WTC11 (cell line): ENCODE data around the gene ITPK1. TPM values are rescaled to one million over a fixed set of nuclear protein-coding genes. Genes with fewer than 3 reads are reported as not detected.

Experiments used
- ATAC-seq: fragments of 200-7000 bp; cut with Tn5 transposase; 2 replicates; pipeline ENCODE4 v1.10.0; 2021; ENCODE audit warnings: mild to moderate bottlenecking, moderate library complexity
- CTCF ChIA-PET: fragments of 300-600 bp; sonication (Branson Sonifier 250); formaldehyde crosslinking; loops from one replicate; lab custom pipeline; 2021; ENCODE audit warnings: antibody characterized with exemption; lab: Charles Lee
- POLR2A ChIA-PET: fragments of 350-600 bp; sonication (Branson Sonifier 250); formaldehyde crosslinking; loops from one replicate; lab custom pipeline; 2021; ENCODE audit warnings: antibody characterized with exemption; lab: Charles Lee
- DNase-seq: peaks from one replicate; pipeline ENCODE4 v3.0.0; 2021; ENCODE audit warnings: low spot score
- H3K27ac Mint-ChIP-seq: 2 replicates; pipeline ENCODE4 v1.8.0; 2021; ENCODE audit warnings: mixed read lengths
- H3K27me3 Mint-ChIP-seq: 2 replicates; pipeline ENCODE4 v1.8.0; 2021; ENCODE audit warnings: low read depth, mild to moderate bottlenecking, moderate library complexity, mixed read lengths
- H3K36me3 Mint-ChIP-seq: 2 replicates; pipeline ENCODE4 v1.8.0; 2021; ENCODE audit warnings: mixed read lengths
- H3K4me1 Mint-ChIP-seq: 2 replicates; pipeline ENCODE4 v1.8.0; 2022; ENCODE audit warnings: mixed read lengths
- H3K4me3 Mint-ChIP-seq: 2 replicates; pipeline ENCODE4 v1.8.0; 2021; ENCODE audit warnings: mild to moderate bottlenecking, moderate library complexity, mixed read lengths
- H3K9me3 Mint-ChIP-seq: 2 replicates; pipeline ENCODE4 v1.8.0; 2021; ENCODE audit warnings: mixed read lengths
- ARID4B ChIP-seq: sonication (generic); formaldehyde crosslinking; IDR thresholded peaks from 2 replicates; pipeline ENCODE4 v1.8.0; 2023; ENCODE audit warnings: missing genetic modification reagents, mild to moderate bottlenecking, borderline replicate concordance
- E2F1 ChIP-seq: sonication (generic); formaldehyde crosslinking; IDR thresholded peaks from 2 replicates; pipeline ENCODE4 v1.8.0; 2022; ENCODE audit warnings: mild to moderate bottlenecking, missing genetic modification reagents
- OVOL2 ChIP-seq: fragments of 250-450 bp; sonication (Bioruptor Pico); IDR thresholded peaks from 2 replicates; pipeline ENCODE4 v1.9.0; 2021; ENCODE audit warnings: mild to moderate bottlenecking, borderline replicate concordance
- SOX15 ChIP-seq: fragments of 250-450 bp; sonication (Bioruptor Pico); IDR thresholded peaks from 2 replicates; pipeline ENCODE4 v1.9.0; 2021; ENCODE audit warnings: mild to moderate bottlenecking
- total RNA-seq: library from RNA; stranded (reverse); gene quantifications from 3 replicates; pipeline ENCODE4 v1.2.3, GENCODE V29; 2021
- TF ChIP-seq, protein P1 (sequence below): sonication (generic); formaldehyde crosslinking; IDR thresholded peaks from 2 replicates; pipeline ENCODE4 v1.8.1; 2022; ENCODE audit warnings: mild to moderate bottlenecking, missing genetic modification reagents, moderate library complexity, borderline replicate concordance
- TF ChIP-seq, protein P2 (sequence below): sonication (generic); formaldehyde crosslinking; IDR thresholded peaks from 2 replicates; pipeline ENCODE4 v1.8.0; 2022; ENCODE audit warnings: mild to moderate bottlenecking, missing genetic modification reagents
- TF ChIP-seq, protein P3 (sequence below): sonication (generic); formaldehyde crosslinking; IDR thresholded peaks from 2 replicates; pipeline ENCODE4 v1.8.1; 2023; ENCODE audit warnings: mild to moderate bottlenecking, moderate library complexity, missing genetic modification reagents
- TF ChIP-seq, protein P4 (sequence below): sonication (generic); formaldehyde crosslinking; IDR thresholded peaks from 2 replicates; pipeline ENCODE4 v1.8.1; 2023; ENCODE audit warnings: mild to moderate bottlenecking, missing genetic modification reagents, moderate library complexity
- TF ChIP-seq, protein P5 (sequence below): fragments of 250-450 bp; sonication (Bioruptor Pico); IDR thresholded peaks from 2 replicates; pipeline ENCODE4 v1.8.0; 2021; ENCODE audit warnings: mild to moderate bottlenecking
- TF ChIP-seq, protein P6 (sequence below): sonication (generic); formaldehyde crosslinking; IDR thresholded peaks from 2 replicates; pipeline ENCODE4 v1.8.0; 2023; ENCODE audit warnings: missing genetic modification reagents
- TF ChIP-seq, protein P7 (sequence below): sonication (generic); formaldehyde crosslinking; IDR thresholded peaks from 2 replicates; pipeline ENCODE4 v1.8.1; 2022; ENCODE audit warnings: low read depth, mild to moderate bottlenecking, moderate library complexity, missing genetic modification reagents, borderline replicate concordance

Gene ITPK1
- total RNA-seq, 1 experiment from 2014 or later: 144 TPM

DNA sequence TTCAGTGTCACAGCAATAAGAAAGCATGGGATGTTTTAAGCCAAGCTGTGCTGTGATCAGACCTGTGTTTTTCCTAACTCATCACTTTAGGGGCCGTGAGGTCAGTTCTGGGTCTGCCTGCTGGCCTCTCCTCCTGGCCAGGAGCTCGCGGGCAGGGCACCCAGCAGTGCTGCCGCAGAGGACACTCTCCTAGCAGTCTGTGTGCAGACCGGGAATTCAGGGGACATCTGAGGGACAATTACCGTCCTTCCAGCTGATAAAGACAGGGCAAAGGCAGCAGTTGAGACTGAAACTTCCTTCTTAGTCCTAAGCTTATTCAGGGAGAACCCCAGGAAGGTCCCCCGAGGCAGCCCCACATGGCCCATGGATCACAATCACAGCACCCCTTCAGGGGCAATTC, 103.2 kb downstream of the ITPK1 start (continued):
- no peak for TF ChIP-seq E2F1 (CRISPR knock-in tag)
- TF ChIP-seq, protein P1, sequence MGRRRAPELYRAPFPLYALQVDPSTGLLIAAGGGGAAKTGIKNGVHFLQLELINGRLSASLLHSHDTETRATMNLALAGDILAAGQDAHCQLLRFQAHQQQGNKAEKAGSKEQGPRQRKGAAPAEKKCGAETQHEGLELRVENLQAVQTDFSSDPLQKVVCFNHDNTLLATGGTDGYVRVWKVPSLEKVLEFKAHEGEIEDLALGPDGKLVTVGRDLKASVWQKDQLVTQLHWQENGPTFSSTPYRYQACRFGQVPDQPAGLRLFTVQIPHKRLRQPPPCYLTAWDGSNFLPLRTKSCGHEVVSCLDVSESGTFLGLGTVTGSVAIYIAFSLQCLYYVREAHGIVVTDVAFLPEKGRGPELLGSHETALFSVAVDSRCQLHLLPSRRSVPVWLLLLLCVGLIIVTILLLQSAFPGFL (CRISPR knock-in tag): no peak
- TF ChIP-seq, protein P2, sequence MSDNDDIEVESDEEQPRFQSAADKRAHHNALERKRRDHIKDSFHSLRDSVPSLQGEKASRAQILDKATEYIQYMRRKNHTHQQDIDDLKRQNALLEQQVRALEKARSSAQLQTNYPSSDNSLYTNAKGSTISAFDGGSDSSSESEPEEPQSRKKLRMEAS (CRISPR knock-in tag): no peak

GRCh38 chr14:93011650-93012325, 103.9 kb downstream of the ITPK1 start:
- H3K4me3 Mint-ChIP-seq: no peak overlapping the region
- ChIA-PET POLR2A (interaction anchor here (0.6 kb wide), 1 partner anchor 303 kb away, joined by 3 read pairs; no protein-coding TSS in a partner anchor), CTCF (interaction anchor here (0.6 to 2.6 kb wide), 5 partner anchors 9 to 121 kb away, joined by 3 to 6 read pairs (median 3); no protein-coding TSS in a partner anchor)
- H3K36me3 Mint-ChIP-seq: peaks cover 6% of the 10 kb centered on the region; the same call in 1 of the 2 replicates
- no peaks in the 10 kb centered on the region for H3K27me3 Mint-ChIP-seq
- ATAC-seq (no peak), DNase-seq (no peak)
- peak overlapping the region; percentile 51 for H3K27ac Mint-ChIP-seq
- TF ChIP-seq, protein P3, sequence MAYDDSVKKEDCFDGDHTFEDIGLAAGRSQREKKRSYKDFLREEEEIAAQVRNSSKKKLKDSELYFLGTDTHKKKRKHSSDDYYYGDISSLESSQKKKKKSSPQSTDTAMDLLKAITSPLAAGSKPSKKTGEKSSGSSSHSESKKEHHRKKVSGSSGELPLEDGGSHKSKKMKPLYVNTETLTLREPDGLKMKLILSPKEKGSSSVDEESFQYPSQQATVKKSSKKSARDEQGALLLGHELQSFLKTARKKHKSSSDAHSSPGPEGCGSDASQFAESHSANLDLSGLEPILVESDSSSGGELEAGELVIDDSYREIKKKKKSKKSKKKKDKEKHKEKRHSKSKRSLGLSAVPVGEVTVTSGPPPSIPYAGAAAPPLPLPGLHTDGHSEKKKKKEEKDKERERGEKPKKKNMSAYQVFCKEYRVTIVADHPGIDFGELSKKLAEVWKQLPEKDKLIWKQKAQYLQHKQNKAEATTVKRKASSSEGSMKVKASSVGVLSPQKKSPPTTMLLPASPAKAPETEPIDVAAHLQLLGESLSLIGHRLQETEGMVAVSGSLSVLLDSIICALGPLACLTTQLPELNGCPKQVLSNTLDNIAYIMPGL: no peak
- TF ChIP-seq, protein P4, sequence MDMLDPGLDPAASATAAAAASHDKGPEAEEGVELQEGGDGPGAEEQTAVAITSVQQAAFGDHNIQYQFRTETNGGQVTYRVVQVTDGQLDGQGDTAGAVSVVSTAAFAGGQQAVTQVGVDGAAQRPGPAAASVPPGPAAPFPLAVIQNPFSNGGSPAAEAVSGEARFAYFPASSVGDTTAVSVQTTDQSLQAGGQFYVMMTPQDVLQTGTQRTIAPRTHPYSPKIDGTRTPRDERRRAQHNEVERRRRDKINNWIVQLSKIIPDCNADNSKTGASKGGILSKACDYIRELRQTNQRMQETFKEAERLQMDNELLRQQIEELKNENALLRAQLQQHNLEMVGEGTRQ (CRISPR knock-in tag): no peak
- TF ChIP-seq, protein P5, sequence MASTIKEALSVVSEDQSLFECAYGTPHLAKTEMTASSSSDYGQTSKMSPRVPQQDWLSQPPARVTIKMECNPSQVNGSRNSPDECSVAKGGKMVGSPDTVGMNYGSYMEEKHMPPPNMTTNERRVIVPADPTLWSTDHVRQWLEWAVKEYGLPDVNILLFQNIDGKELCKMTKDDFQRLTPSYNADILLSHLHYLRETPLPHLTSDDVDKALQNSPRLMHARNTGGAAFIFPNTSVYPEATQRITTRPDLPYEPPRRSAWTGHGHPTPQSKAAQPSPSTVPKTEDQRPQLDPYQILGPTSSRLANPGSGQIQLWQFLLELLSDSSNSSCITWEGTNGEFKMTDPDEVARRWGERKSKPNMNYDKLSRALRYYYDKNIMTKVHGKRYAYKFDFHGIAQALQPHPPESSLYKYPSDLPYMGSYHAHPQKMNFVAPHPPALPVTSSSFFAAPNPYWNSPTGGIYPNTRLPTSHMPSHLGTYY: no peak
- TF ChIP-seq ARID4B (CRISPR knock-in tag): no peak
- TF ChIP-seq, protein P6, sequence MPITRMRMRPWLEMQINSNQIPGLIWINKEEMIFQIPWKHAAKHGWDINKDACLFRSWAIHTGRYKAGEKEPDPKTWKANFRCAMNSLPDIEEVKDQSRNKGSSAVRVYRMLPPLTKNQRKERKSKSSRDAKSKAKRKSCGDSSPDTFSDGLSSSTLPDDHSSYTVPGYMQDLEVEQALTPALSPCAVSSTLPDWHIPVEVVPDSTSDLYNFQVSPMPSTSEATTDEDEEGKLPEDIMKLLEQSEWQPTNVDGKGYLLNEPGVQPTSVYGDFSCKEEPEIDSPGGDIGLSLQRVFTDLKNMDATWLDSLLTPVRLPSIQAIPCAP (CRISPR knock-in tag): no peak
- TF ChIP-seq, protein P7, sequence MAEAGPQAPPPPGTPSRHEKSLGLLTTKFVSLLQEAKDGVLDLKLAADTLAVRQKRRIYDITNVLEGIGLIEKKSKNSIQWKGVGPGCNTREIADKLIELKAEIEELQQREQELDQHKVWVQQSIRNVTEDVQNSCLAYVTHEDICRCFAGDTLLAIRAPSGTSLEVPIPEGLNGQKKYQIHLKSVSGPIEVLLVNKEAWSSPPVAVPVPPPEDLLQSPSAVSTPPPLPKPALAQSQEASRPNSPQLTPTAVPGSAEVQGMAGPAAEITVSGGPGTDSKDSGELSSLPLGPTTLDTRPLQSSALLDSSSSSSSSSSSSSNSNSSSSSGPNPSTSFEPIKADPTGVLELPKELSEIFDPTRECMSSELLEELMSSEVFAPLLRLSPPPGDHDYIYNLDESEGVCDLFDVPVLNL: no peak
- no peak for TF ChIP-seq OVOL2 (CRISPR knock-in tag)
- no peak for TF ChIP-seq SOX15
- H3K9me3 Mint-ChIP-seq: no peaks in the 10 kb centered on the region
- H3K4me1 Mint-ChIP-seq: peaks cover 19% of the 10 kb centered on the region
